ENCODE results near the gene TAF10. TPM values are rescaled to one million over a fixed set of nuclear protein-coding genes. Genes with fewer than 3 reads are reported as not detected.

TAF10 gene
- total RNA-seq, 2 experiments from 2014 or later = 159 to 161 TPM

GRCh38 chr11:6576471-6577373, 35.3 kb downstream of the TAF10 start:
- Mint-ChIP-seq H3K27me3 (no peaks in the 10 kb centered on the region), H3K36me3 (ENCODE audit: low read depth) (peaks cover 10% of the 10 kb centered on the region), H3K4me3 (no peak overlapping the region), H3K9me3 (no peaks in the 10 kb centered on the region), H3K27ac (no peak overlapping the region), H3K4me1 (peaks cover 5% of the 10 kb centered on the region)
- ChIA-PET POLR2A (no interaction called here), CTCF (interaction anchor here (1.0 kb wide), 1 partner anchor 107 kb away, joined by 3 read pairs; the partner anchor contains the start of gene MRPL17)
- DNase-seq = no peak

GRCh38 chr11:6574816-6575715, 37.0 kb downstream of the TAF10 start:
- Mint-ChIP-seq H3K27me3 (no peaks in the 10 kb centered on the region), H3K27ac (no peak overlapping the region), H3K4me1 (peaks cover 5% of the 10 kb centered on the region), H3K36me3 (ENCODE audit: low read depth) (peaks cover 3% of the 10 kb centered on the region), H3K4me3 (no peak overlapping the region), H3K9me3 (no peaks in the 10 kb centered on the region)
- ChIA-PET CTCF (interaction anchor here (0.6 to 1.1 kb wide), 2 partner anchors 40 to 1120 kb away, joined by 3 to 4 read pairs; no protein-coding TSS in a partner anchor), POLR2A (no interaction called here)
- no peak for DNase-seq

GRCh38 chr11:6572215-6572614, 39.8 kb downstream of the TAF10 start:
- Mint-ChIP-seq H3K36me3 (ENCODE audit: low read depth) (peaks cover 3% of the 10 kb centered on the region), H3K27ac (no peak overlapping the region), H3K27me3 (no peaks in the 10 kb centered on the region), H3K9me3 (no peaks in the 10 kb centered on the region), H3K4me1 (peaks cover 5% of the 10 kb centered on the region), H3K4me3 (no peak overlapping the region)
- POLR2A ChIA-PET = no interaction called here
- CTCF ChIA-PET = no interaction called here
- no peak for DNase-seq

- Mint-ChIP-seq H3K27me3 (no peaks in the 10 kb centered on the region), H3K27ac (no peak overlapping the region), H3K36me3 (ENCODE audit: low read depth) (peaks cover 3% of the 10 kb centered on the region), H3K4me3 (no peak overlapping the region), H3K4me1 (peaks cover 5% of the 10 kb centered on the region), H3K9me3 (no peaks in the 10 kb centered on the region)
- POLR2A ChIA-PET = no interaction called here
- DNase-seq = no peak
- CTCF ChIA-PET = no interaction called here
Measured at GRCh38 chr11:6571434-6572008, 40.5 kb downstream of the TAF10 start.

GRCh38 chr11:6570691-6571427, 41.2 kb downstream of the TAF10 start:
- Mint-ChIP-seq H3K36me3 (ENCODE audit: low read depth) (peaks cover 3% of the 10 kb centered on the region), H3K4me3 (no peak overlapping the region)
- CTCF ChIA-PET = no interaction called here

GRCh38 chr11:6569706-6570105, 42.3 kb downstream of the TAF10 start:
- H3K27ac Mint-ChIP-seq = no peak overlapping the region
- CTCF ChIA-PET = interaction anchor here (0.5 kb wide), 1 partner anchor 90 kb away, joined by 4 read pairs; no protein-coding TSS in a partner anchor
- H3K9me3 Mint-ChIP-seq = no peaks in the 10 kb centered on the region
- POLR2A ChIA-PET = no interaction called here
- H3K36me3 Mint-ChIP-seq (ENCODE audit: low read depth) = peaks cover 3% of the 10 kb centered on the region
- no peaks in the 10 kb centered on the region for H3K27me3 Mint-ChIP-seq
- H3K4me3 Mint-ChIP-seq = no peak overlapping the region
- no peak for DNase-seq
- H3K4me1 Mint-ChIP-seq = no peaks in the 10 kb centered on the region

More at GRCh38 chr11:6570691-6571427, 41.2 kb downstream of the TAF10 start:
- H3K27ac Mint-ChIP-seq = no peak overlapping the region
- DNase-seq = no peak
- H3K27me3 Mint-ChIP-seq = no peaks in the 10 kb centered on the region
- H3K4me1 Mint-ChIP-seq = peaks cover 5% of the 10 kb centered on the region
- H3K9me3 Mint-ChIP-seq = no peaks in the 10 kb centered on the region
- POLR2A ChIA-PET = no interaction called here

GRCh38 chr11:6568191-6568918, 43.7 kb downstream of the TAF10 start:
- Mint-ChIP-seq H3K4me1 (no peaks in the 10 kb centered on the region), H3K36me3 (ENCODE audit: low read depth) (peaks cover 3% of the 10 kb centered on the region), H3K27ac (no peak overlapping the region), H3K9me3 (no peaks in the 10 kb centered on the region), H3K4me3 (no peak overlapping the region), H3K27me3 (no peaks in the 10 kb centered on the region)
- DNase-seq = no peak
- ChIA-PET CTCF (interaction anchor here (0.8 to 1.4 kb wide), 3 partner anchors 37 to 189 kb away, joined by 3 to 4 read pairs (median 3); no protein-coding TSS in a partner anchor), POLR2A (no interaction called here)

GRCh38 chr11:6567371-6567745, 44.7 kb downstream of the TAF10 start:
- Mint-ChIP-seq H3K27me3 (no peaks in the 10 kb centered on the region), H3K27ac (no peak overlapping the region), H3K4me1 (no peaks in the 10 kb centered on the region), H3K36me3 (ENCODE audit: low read depth) (no peaks in the 10 kb centered on the region), H3K9me3 (no peaks in the 10 kb centered on the region), H3K4me3 (no peak overlapping the region)
- no peak for DNase-seq
- CTCF ChIA-PET = no interaction called here
- POLR2A ChIA-PET = no interaction called here

GRCh38 chr11:6566704-6567370, 45.2 kb downstream of the TAF10 start:
- POLR2A ChIA-PET = no interaction called here
- Mint-ChIP-seq H3K27me3 (no peaks in the 10 kb centered on the region), H3K4me1 (no peaks in the 10 kb centered on the region)

GRCh38 chr11:6565988-6566703, 45.9 kb downstream of the TAF10 start:
- Mint-ChIP-seq H3K4me3 (no peak overlapping the region), H3K36me3 (ENCODE audit: low read depth) (no peaks in the 10 kb centered on the region), H3K9me3 (no peaks in the 10 kb centered on the region), H3K27me3 (no peaks in the 10 kb centered on the region), H3K4me1 (no peaks in the 10 kb centered on the region), H3K27ac (no peak overlapping the region)
- POLR2A ChIA-PET = no interaction called here
- no peak for DNase-seq
- CTCF ChIA-PET = interaction anchor here (1.2 kb wide), 1 partner anchor 117 kb away, joined by 3 read pairs; the partner anchor contains the start of gene MRPL17

More at GRCh38 chr11:6566704-6567370, 45.2 kb downstream of the TAF10 start:
- no peaks in the 10 kb centered on the region for H3K9me3 Mint-ChIP-seq
- no peak overlapping the region for H3K4me3 Mint-ChIP-seq
- CTCF ChIA-PET = no interaction called here
- DNase-seq = no peak
- H3K36me3 Mint-ChIP-seq (ENCODE audit: low read depth) = no peaks in the 10 kb centered on the region
- H3K27ac Mint-ChIP-seq = no peak overlapping the region

- ChIA-PET POLR2A (no interaction called here), CTCF (interaction anchor here (1.2 kb wide), 1 partner anchor 118 kb away, joined by 3 read pairs; the partner anchor contains the start of gene MRPL17)
- Mint-ChIP-seq H3K4me1 (no peaks in the 10 kb centered on the region), H3K27me3 (no peaks in the 10 kb centered on the region), H3K4me3 (no peak overlapping the region), H3K9me3 (no peaks in the 10 kb centered on the region), H3K27ac (no peak overlapping the region), H3K36me3 (ENCODE audit: low read depth) (no peaks in the 10 kb centered on the region)
- no peak for DNase-seq
Measured at GRCh38 chr11:6565325-6565724, 46.7 kb downstream of the TAF10 start.
